ENCODE data around the gene GRM3. TPM values are rescaled to one million over a fixed set of nuclear protein-coding genes. Genes with fewer than 3 reads are reported as not detected.
"Not testable (repeated sequence)": the region's sequence is repeated elsewhere in the genome, so short reads cannot be mapped to it uniquely, and the experiment has no call there.

The GRM3 gene
- not detected in 2 replicates for total RNA-seq

DNA sequence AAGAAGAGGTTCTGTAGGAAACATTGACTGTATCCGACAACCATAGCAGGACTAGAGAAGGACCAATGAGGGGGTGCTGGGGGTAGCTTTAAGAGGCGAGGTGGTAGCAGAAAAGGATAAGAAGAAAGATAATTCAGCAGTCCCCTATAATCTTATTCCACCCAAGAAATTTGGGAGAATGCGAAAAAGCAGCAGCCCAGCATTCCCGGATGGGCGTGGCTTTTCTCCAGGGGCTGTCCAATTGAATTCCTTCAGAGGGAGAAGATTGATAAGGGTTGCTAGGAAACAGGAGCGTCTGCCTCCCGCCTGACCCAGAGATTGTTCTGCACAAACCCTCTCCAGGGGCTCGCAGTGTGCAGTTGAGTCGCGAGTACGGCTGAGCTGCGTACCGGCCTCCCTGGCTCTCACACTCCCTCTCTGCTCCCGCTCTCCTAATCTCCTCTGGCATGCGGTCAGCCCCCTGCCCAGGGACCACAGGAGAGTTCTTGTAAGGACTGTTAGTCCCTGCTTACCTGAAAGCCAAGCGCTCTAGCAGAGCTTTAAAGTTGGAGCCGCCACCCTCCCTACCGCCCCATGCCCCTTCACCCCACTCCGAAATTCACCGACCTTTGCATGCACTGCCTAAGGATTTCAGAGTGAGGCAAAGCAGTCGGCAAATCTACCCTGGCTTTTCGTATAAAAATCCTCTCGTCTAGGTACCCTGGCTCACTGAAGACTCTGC is at the start of gene GRM3:
TSS of gene GRM3 (plus strand) at position 349 of the 721 bp plus-strand sequence. CDS start 121,237 bp downstream, outside the sequence.
- intact Hi-C loops (cut with micrococcal nuclease) = no loop called here
- H3K27me3 Mint-ChIP-seq (ENCODE audit: insufficient read depth) = peaks cover 24% of the 10 kb centered on the region
- H3K36me3 Mint-ChIP-seq (ENCODE audit: low read depth) = no peaks in the 10 kb centered on the region
- DNase-seq (ENCODE audit: low spot score) = no peak
- H3K4me1 Mint-ChIP-seq (ENCODE audit: low read depth) = no peaks in the 10 kb centered on the region
- no peaks in the 10 kb centered on the region for H3K9me3 Mint-ChIP-seq
- no peak within 1 kb of the TSS for H3K27ac Mint-ChIP-seq
- H3K4me3 Mint-ChIP-seq = no peak within 1 kb of the TSS

DNA sequence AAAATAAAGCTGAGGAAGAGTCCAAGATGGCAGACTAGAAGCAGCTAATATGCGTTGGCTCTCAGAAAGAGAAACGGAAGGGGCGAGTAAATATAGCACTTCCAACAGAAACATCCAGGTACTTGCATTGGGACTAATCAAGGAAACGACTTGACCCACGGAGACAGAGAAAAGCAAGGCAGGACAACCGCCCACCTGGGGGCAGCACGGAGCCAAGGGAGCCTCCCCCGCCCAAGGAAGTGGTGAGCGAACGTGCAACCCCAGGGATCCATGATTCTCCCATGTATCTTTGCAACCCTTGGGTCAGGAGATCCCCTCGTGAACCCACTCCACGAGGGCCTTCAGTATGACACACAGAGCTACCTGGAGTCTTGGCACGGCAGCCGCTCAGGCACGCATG is 45.4 kb upstream of the GRM3 start:
- Mint-ChIP-seq H3K27me3 (ENCODE audit: insufficient read depth) (no peaks in the 10 kb centered on the region), H3K4me1 (ENCODE audit: low read depth) (no peaks in the 10 kb centered on the region), H3K27ac (no peak overlapping the region), H3K4me3 (no peak overlapping the region), H3K36me3 (ENCODE audit: low read depth) (no peaks in the 10 kb centered on the region), H3K9me3 (no peaks in the 10 kb centered on the region)
- intact Hi-C loops (cut with micrococcal nuclease) = no loop called here
- DNase-seq (ENCODE audit: low spot score) = no peak

DNA sequence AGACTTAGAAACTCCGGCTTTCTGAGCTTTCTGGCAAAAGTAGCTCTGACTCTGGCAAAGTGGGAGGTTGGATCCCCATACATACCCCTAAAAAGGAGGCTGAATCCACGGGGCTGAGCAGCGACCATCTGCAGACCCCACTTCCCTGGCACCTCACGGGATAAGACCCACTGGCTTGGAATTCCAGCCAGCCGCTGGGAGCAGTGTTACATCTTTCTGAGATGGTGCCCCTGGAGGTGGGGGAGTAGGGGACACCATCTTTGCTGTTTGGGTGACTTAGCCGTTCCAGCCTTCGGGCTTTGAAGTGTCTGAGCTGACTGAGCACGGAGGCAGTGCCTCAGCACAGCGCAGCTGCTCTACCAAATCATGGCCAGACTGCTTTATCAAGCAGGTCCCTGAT is 45.0 kb upstream of the GRM3 start:
- DNase-seq (ENCODE audit: low spot score) = no peak
- H3K27me3 Mint-ChIP-seq (ENCODE audit: insufficient read depth) = no peaks in the 10 kb centered on the region
- H3K27ac Mint-ChIP-seq = no peak overlapping the region
- intact Hi-C loops (cut with micrococcal nuclease) = no loop called here
- no peaks in the 10 kb centered on the region for H3K36me3 Mint-ChIP-seq (ENCODE audit: low read depth)
- H3K9me3 Mint-ChIP-seq = no peaks in the 10 kb centered on the region
- H3K4me3 Mint-ChIP-seq = no peak overlapping the region
- H3K4me1 Mint-ChIP-seq (ENCODE audit: low read depth) = no peaks in the 10 kb centered on the region

DNA sequence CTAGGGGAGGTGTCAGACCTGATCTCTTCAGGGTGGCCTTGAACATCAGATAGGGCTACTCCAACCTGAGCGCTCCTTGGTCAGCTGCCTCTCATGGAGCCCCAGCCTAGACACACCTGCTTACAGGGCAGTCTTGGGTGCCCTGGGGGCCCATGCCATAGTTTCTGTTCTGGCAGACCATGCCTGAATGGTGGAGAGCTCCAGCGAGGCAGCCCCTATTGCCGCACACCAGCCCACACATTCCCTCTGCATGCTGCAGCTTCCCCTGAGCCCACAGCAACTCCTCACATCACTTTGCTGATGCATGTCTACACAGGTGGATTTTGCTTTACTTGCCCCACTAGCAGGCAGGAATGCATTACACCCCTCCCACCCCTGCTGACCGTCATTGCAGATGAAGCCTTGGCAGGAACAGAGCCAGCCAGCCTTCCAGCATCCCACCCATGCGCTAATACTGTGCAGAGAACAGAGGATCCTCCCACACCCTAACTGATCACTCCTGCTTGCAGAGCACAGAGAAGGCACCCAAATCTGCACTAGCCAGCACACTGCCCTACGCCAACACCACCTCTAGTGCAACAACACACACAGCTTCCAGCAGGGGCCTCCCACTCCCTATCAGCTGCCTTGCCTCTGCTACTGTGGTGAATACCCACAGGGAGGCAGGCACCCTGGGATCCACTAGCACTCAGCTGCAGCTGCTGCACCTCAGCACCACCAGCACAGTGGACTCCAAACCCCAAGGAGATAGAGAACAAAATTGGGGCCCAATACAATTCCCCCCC is 43.0 kb upstream of the GRM3 start:
- H3K9me3 Mint-ChIP-seq = no peaks in the 10 kb centered on the region
- no peak overlapping the region for H3K4me3 Mint-ChIP-seq
- no peaks in the 10 kb centered on the region for H3K4me1 Mint-ChIP-seq (ENCODE audit: low read depth)
- no peak overlapping the region for H3K27ac Mint-ChIP-seq
- intact Hi-C loops (cut with micrococcal nuclease) = no loop called here
- no peaks in the 10 kb centered on the region for H3K36me3 Mint-ChIP-seq (ENCODE audit: low read depth)
- no peak for DNase-seq (ENCODE audit: low spot score)
- no peaks in the 10 kb centered on the region for H3K27me3 Mint-ChIP-seq (ENCODE audit: insufficient read depth)

DNA sequence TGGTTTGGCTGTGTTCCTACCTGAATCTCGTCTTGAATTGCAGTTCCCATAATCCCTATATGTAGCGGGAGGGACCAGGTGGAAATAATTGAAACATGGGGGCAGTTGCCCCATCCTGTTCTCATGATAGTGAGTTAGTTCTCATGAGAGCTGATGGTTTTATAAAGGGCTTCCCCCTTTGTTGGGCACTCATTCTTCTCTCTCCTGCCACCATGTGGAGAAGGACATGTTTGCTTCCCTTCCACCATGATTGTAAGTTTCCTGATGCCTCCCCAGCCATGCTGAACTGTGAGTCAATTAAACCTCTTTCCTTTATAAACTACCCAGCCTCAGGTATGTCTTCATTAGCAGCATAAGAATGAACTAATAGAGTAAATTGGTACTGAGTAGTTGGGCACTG is 28.0 kb upstream of the GRM3 start:
- H3K9me3 Mint-ChIP-seq = peaks cover 31% of the 10 kb centered on the region
- DNase-seq (ENCODE audit: low spot score); H3K4me1 Mint-ChIP-seq (ENCODE audit: low read depth); H3K36me3 Mint-ChIP-seq (ENCODE audit: low read depth); H3K27me3 Mint-ChIP-seq (ENCODE audit: insufficient read depth); intact Hi-C loops (cut with micrococcal nuclease); H3K4me3 Mint-ChIP-seq; H3K27ac Mint-ChIP-seq: not testable (repeated sequence)

DNA sequence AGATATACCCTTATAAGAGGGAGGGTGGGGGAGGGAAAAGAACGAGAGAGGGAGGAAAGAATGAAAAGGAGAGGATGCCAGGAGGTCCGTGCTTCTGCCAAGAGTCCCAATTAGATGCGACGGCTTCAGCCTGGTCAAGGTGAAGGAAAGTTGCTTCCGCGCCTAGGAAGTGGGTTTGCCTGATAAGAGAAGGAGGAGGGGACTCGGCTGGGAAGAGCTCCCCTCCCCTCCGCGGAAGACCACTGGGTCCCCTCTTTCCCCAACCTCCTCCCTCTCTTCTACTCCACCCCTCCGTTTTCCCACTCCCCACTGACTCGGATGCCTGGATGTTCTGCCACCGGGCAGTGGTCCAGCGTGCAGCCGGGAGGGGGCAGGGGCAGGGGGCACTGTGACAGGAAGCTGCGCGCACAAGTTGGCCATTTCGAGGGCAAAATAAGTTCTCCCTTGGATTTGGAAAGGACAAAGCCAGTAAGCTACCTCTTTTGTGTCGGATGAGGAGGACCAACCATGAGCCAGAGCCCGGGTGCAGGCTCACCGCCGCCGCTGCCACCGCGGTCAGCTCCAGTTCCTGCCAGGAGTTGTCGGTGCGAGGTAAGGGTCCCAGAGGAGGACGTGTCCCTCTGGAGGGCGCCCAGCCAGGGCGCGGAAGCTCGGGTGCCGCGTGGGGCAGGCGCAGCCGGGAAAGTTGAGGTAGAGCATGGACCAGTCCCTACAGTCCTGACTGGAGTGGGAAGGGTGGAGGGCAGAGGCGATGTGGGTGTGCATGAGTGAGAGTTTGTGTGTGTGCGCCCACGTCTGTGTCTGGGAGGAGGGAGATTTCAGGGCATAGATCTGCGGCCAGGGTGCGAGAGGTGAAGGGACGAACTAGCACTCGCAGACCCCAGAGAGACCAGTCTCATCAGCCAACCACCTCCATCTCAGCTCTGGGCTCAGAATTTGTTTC is 844 bp downstream of the GRM3 start:
- no peaks in the 10 kb centered on the region for H3K36me3 Mint-ChIP-seq (ENCODE audit: low read depth)
- DNase-seq (ENCODE audit: low spot score) = no peak
- H3K27me3 Mint-ChIP-seq (ENCODE audit: insufficient read depth) = peaks cover 24% of the 10 kb centered on the region
- no peaks in the 10 kb centered on the region for H3K4me1 Mint-ChIP-seq (ENCODE audit: low read depth)
- H3K27ac Mint-ChIP-seq = no peak overlapping the region
- no peak overlapping the region for H3K4me3 Mint-ChIP-seq
- no peaks in the 10 kb centered on the region for H3K9me3 Mint-ChIP-seq
- intact Hi-C loops (cut with micrococcal nuclease) = no loop called here

DNA sequence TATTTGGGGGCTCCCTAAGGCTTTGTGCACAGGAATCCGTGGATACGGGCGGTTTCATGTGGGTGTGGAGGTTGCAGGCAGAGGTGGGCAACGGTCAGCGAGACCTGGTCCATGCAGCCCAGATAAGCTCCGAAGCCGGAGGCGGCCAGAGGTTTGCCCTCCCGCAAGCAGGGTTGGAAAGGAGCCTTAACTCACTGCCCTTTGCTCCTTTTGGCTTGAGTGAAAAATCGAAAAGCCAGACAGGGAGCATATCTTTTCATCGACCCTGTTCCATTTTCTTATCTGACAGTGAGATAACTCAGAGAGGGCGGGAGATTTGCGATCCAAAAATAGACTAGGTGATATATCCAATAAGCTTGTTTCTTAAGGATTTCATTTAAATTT is 1.5 kb downstream of the GRM3 start:
- intact Hi-C loops (cut with micrococcal nuclease) = no loop called here
- H3K27ac Mint-ChIP-seq = no peak overlapping the region
- no peak overlapping the region for H3K4me3 Mint-ChIP-seq
- no peaks in the 10 kb centered on the region for H3K9me3 Mint-ChIP-seq
- peaks cover 24% of the 10 kb centered on the region for H3K27me3 Mint-ChIP-seq (ENCODE audit: insufficient read depth)
- no peaks in the 10 kb centered on the region for H3K36me3 Mint-ChIP-seq (ENCODE audit: low read depth)
- DNase-seq (ENCODE audit: low spot score) = no peak
- H3K4me1 Mint-ChIP-seq (ENCODE audit: low read depth) = no peaks in the 10 kb centered on the region

DNA sequence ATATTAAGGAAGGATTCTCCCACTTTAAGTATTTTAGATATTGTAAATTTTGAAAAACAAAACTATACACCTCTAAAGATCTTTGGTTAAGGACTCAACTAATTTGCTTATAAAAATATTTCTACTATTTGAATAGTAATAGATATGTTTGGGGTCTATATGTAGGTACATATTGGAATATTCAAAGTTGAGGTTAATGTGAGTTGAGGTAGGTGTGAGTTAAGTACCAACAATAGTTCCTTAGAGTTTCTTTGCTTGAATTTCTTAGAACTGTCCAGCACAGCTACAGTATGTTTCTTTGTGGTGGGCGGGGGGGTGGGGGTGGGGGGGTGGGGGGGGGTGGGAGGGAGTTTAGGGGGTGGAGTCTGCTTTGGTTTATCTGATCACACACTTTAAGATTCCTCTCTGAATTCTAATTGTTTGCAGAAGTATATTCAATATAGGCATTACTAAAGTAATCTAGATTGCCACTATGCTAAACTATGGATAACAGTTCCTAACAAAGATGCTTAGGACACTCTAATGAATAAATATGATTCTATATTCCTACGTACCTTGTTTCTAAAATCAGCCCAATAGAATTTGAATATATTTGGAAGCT is 2.1 kb downstream of the GRM3 start:
- H3K9me3 Mint-ChIP-seq = no peaks in the 10 kb centered on the region
- H3K4me3 Mint-ChIP-seq = no peak overlapping the region
- DNase-seq (ENCODE audit: low spot score) = no peak
- peaks cover 24% of the 10 kb centered on the region for H3K27me3 Mint-ChIP-seq (ENCODE audit: insufficient read depth)
- H3K27ac Mint-ChIP-seq = no peak overlapping the region
- no peaks in the 10 kb centered on the region for H3K36me3 Mint-ChIP-seq (ENCODE audit: low read depth)
- intact Hi-C loops (cut with micrococcal nuclease) = no loop called here
- no peaks in the 10 kb centered on the region for H3K4me1 Mint-ChIP-seq (ENCODE audit: low read depth)

DNA sequence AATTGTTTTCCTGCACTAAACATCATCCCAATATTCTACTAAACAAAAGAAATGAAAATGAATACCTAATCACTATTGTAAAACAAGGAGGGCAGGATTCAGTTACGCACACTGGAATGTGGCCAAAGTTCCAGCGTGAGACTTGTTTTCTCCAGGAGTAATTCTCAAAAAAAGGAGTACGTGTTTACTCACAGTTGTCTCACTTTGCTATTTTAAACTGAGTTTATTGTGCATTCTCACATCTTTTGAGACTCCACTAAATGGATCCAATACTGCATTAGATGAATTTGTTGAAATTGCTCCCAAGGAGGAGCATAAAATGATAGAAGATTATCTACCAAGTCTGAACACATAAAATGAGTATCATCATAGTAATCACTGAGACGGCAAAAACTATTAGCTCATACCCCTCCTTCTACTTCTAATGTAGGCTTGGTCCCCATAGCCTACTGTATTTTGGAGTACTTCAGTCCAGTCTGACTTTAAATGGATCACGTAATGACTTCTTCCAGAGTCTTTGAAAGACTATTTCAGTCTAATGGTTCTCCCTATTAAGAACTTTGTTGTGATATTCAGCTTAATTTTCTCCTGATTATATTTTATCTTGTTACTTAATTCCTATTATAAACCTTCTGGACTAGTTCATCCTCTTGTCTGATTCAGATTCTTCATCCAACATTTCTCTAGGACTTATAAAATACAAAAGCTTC is 3.8 kb downstream of the GRM3 start:
- Mint-ChIP-seq H3K36me3 (ENCODE audit: low read depth) (no peaks in the 10 kb centered on the region), H3K27me3 (ENCODE audit: insufficient read depth) (peaks cover 21% of the 10 kb centered on the region), H3K4me1 (ENCODE audit: low read depth) (no peaks in the 10 kb centered on the region), H3K9me3 (no peaks in the 10 kb centered on the region), H3K4me3 (no peak overlapping the region), H3K27ac (no peak overlapping the region)
- intact Hi-C loops (cut with micrococcal nuclease) = no loop called here
- no peak for DNase-seq (ENCODE audit: low spot score)

DNA sequence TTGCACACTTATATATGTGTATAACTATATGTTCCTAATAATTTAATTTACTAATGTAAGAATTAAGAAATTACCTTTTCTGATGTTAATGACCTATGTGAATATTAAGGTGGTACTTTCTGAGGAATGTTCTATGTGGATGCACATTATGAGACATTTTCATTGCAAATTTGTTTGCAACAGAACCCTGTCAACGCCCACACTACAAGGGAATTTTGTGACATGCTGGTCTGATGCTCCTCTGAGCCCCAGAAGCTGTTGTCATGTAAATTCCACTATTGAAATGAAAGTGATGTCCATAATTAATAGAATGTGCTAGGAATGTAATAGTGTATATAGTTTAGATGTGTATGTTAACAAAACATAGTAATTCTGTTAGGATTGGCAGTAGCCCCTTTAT is 4.5 kb downstream of the GRM3 start:
- Mint-ChIP-seq H3K9me3 (no peaks in the 10 kb centered on the region), H3K27me3 (ENCODE audit: insufficient read depth) (peaks cover 20% of the 10 kb centered on the region), H3K4me3 (no peak overlapping the region), H3K27ac (no peak overlapping the region), H3K36me3 (ENCODE audit: low read depth) (no peaks in the 10 kb centered on the region), H3K4me1 (ENCODE audit: low read depth) (no peaks in the 10 kb centered on the region)
- intact Hi-C loops (cut with micrococcal nuclease) = no loop called here
- no peak for DNase-seq (ENCODE audit: low spot score)

DNA sequence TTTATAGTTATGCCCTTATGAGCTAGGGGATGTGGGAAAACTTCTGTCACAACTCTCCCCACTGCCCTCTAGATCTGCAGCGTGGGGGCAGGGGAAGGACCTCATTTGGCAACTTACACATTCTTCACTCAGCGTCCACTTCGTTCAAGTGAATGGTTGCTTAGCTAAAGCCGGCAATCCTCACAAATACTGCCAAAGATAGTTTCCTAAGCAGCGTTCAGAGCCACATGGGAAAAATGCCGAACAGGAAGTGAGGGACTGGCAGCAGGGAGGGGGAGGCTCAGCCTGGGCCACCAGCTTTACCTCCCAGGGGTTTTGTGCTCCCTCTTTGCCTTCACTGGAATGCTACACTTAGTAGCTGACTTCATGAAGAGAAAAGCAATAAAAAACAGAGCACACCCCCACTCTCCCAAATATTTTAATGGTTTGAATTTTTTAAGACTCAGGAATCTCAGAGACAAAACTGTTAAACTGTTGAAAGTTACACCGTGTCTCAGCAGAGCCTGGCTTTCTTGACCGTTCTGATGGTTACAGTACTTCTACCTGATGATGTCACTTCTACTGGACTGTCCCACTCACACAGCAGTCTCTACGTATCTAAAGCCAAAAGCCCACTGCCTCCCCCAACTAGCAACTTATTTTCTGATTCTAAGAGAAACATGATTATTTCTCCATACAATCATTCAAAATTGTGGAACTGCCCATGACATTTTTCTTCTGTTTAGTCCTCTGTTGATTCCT is 10.4 kb downstream of the GRM3 start:
- Mint-ChIP-seq H3K27me3 (ENCODE audit: insufficient read depth) (no peaks in the 10 kb centered on the region), H3K4me3 (no peak overlapping the region), H3K36me3 (ENCODE audit: low read depth) (no peaks in the 10 kb centered on the region), H3K27ac (no peak overlapping the region), H3K9me3 (no peaks in the 10 kb centered on the region), H3K4me1 (ENCODE audit: low read depth) (no peaks in the 10 kb centered on the region)
- DNase-seq (ENCODE audit: low spot score) = no peak
- intact Hi-C loops (cut with micrococcal nuclease) = no loop called here

DNA sequence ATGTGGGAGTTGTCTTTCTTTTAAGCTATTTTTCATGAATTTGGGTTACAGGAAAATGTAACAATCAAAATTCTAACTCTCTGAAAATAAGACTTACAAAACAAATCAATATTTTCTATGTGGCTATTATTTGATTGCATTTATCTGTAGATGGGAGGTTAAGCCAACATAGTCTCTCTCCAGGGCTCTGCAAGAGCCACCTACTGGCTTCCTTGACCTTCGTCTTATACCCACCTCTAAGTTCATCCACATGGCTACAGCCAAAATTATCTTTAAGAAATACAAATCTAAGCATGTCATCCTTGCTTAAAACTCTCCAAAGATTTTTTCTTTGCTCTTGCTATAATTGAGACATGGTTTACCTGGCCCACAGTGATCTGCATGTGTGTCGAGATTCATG is 14.2 kb downstream of the GRM3 start:
- no peak overlapping the region for H3K27ac Mint-ChIP-seq
- H3K4me3 Mint-ChIP-seq = no peak overlapping the region
- H3K27me3 Mint-ChIP-seq (ENCODE audit: insufficient read depth) = no peaks in the 10 kb centered on the region
- no peaks in the 10 kb centered on the region for H3K36me3 Mint-ChIP-seq (ENCODE audit: low read depth)
- intact Hi-C loops (cut with micrococcal nuclease) = no loop called here
- DNase-seq (ENCODE audit: low spot score) = no peak
- H3K9me3 Mint-ChIP-seq = no peaks in the 10 kb centered on the region
- H3K4me1 Mint-ChIP-seq (ENCODE audit: low read depth) = no peaks in the 10 kb centered on the region
